GM21717 (cell line): ENCODE measurements around the gene LMF2.
A peak's percentile ranks its signal among the peaks of the same experiment; 100 is the strongest.
"Not testable (repeated sequence)": the region's sequence is repeated elsewhere in the genome, so short reads cannot be mapped to it uniquely, and the experiment has no call there.

Source experiments
- ATAC-seq: cut with Tn5 transposase; IDR thresholded peaks from one replicate; pipeline ENCODE4 v1.9.1; 2021; ENCODE audit warnings: mild to moderate bottlenecking, moderate library complexity; ENCODE audit not compliant: unreplicated experiment

LMF2 gene, protein sequence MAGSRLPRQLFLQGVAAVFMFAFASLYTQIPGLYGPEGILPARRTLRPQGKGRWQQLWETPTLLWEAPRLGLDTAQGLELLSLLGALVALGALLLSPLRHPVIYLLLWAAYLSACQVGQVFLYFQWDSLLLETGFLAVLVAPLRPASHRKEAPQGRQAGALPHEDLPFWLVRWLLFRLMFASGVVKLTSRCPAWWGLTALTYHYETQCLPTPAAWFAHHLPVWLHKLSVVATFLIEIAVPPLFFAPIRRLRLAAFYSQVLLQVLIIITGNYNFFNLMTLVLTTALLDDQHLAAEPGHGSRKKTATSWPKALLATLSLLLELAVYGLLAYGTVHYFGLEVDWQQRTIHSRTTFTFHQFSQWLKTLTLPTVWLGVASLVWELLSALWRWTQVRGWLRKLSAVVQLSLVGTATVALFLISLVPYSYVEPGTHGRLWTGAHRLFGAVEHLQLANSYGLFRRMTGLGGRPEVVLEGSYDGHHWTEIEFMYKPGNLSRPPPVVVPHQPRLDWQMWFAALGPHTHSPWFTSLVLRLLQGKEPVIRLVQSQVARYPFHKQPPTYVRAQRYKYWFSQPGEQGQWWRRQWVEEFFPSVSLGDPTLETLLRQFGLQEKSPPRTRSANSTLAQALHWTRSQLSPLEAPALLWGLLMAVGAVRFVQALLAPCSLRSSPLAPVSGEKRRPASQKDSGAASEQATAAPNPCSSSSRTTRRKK

DNA sequence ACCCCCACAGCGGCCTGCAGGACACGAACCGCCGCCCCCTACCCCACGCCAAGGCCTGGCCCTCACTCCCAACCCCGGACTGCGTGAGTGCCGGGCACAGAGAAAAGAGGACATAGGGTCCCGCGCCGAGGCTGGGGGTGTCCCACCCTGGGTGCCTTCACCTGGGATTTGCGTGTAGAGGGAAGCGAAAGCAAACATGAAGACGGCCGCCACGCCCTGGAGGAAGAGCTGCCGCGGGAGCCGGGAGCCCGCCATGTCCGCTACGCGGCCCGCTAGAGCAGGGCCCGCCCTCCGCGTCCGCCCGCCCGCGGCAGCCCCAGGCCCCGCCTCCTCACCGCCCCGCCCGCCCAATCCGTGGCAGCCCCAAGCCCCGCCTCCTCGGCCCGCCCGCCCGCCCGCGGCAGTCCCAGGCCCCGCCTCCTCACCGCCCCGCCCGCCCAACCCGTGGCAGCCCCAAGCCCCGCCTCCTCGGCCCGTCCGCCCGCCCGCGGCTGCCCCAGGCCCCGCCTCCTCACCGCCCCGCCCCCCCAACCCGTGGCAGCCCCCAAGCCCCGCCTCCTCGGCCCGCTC lies at the start of gene LMF2:
LMF2 (minus strand) TSS at position 282 of the 570 bp plus-strand sequence; CDS start at position 255, 27 bp downstream.
- ATAC-seq = peak; percentile 35

DNA sequence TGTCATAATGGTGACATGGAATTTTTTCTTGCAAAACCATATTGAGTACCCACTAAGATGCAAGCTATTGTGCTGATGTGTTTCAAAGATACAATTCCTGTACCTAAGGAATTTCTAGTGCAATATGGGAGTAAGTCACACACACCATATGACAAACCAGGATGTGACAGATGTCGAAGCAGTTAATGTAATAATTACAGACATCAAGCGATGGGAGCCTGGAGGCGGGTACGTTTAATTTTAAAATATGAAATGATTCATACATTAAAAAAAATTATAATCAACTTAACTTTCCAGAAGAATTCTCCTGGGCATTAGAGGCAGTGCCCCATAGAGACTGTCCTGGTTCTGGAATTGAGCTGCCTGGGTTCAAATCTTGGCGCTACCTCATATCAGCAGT lies 49.2 kb upstream of the LMF2 start:
- ATAC-seq = no peak

DNA sequence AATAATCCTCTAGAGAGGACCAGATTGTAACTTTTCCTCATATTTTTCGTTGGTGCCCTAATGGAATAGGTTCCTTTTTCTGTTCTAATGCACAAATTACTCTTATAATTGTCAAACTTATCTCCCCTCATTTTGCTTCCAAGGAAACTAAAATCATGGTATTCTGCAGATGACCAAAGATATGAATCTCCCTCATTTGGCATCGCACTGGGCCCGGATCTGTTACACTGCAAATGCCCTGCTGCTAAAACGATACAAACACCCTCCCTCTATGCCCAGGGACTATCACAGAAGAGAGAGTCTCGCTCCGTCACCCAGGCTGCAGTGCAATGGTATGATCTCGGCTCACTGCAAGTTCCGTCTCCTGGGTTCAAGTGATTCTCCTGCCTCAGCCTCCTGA lies 45.8 kb upstream of the LMF2 start:
- no peak for ATAC-seq

DNA sequence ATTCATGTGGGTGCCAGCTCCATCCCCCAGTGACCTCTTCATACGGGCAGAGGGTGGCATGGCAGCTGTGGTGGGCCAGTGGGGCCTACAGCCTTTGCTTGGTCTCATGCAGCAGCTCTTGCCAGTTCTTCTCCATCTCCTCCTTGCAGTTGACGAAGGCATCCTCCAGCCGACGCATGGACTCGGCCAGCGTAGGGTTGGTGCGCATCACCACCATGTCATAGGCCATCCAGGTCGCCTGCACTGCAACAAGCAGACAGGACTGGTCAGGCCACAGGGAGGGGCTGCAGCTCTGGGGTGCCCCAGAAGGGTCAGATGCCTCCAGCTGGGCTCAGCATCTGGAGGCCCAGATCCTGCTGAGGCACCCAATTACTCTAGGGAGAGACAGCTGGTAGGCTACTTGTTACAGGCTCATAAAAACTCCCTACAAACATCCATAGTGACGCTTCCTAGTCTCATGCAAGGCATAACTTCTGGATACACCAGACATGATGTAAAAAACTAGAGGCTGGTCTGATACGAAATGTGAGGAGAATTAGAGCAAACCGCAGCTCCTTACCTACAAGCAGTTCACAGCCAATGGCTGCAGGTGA lies 43.8 kb upstream of the LMF2 start:
- no peak for ATAC-seq

DNA sequence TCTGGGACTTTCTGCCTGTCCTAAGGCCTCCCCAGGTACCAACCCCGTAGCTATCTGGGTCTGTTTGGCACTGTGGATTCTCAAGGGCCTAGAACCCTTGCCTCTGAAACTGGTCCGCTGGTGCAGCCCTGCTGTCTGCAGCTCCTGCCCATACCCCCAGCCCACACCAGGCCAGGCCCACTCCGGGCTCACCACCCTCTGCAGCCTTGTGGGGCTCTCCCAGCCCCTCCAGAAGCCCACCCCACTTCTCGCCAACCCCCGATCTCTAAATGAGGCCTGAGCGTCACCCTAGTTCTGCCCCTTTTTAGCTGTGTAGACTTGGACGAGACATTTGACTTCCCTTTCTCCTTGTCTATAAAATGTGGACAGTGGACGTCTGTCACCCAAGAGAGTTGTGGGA lies 42.9 kb upstream of the LMF2 start:
- no peak for ATAC-seq

DNA sequence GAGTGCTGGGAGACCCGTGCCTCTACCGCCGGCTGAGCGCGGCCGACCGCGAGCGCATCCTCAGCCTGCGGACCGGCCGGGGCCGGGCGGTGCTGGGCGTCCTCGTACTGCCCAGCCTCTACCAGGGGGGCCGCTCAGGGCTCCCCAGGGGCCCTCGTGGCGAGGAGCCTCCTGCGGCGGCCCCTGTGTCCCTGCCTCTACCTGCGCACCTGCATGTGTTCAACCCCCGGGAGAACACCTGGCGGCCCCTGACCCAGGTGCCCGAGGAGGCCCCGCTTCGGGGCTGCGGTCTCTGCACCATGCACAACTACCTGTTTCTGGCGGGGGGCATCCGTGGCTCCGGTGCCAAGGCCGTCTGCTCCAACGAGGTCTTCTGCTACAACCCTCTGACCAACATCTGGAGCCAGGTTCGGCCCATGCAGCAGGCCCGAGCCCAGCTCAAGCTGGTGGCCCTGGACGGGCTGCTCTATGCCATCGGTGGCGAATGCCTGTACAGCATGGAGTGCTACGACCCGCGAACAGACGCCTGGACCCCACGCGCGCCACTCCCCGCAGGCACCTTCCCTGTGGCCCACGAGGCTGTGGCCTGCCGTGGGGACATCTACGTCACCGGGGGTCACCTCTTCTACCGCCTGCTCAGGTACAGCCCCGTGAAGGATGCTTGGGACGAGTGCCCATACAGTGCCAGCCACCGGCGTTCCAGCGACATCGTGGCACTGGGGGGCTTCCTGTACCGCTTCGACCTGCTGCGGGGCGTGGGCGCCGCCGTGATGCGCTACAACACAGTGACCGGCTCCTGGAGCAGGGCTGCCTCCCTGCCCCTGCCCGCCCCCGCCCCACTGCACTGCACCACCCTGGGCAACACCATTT lies 41.7 kb upstream of the LMF2 start:
- ATAC-seq = no peak

DNA sequence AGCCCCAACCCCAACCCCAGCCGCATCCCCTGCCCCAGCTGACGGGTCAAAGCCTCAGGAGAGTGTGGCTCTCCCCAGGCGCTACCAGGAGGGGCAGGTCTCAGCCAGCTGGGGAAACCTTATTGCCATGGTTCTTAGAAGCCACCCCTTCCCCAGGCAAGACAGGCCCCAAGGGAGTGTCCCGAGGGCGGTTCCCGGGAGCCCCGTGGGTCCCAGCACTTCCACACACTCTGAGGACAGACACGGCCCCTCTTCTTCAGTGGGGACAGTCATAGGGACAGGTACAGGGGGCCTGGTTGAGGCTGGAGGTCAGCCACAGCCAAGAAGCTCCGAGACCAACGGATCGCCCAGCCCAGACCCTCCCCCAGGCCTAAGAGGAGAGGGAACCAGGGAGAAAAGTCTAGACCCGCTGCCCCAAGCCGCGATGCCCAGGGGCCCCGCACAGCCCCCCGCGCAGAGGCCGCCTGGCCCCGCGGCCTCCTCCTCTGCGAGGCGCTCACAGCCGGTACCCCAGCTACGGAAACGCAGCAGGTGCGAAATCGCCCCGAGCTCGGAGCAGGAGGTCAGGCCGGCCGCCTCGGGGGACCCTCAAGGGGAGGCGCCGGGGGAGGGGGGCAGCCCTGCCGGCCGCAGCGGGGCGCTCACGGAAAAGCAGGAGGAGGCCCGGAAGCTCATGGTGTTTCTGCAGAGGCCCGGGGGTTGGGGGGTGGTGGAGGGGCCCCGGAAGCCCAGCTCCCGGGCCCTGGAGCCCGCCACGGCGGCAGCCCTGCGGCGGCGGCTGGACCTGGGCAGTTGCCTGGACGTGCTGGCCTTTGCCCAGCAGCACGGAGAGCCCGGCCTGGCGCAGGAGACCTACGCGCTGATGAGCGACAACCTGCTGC lies 40.8 kb upstream of the LMF2 start:
- ATAC-seq = no peak

DNA sequence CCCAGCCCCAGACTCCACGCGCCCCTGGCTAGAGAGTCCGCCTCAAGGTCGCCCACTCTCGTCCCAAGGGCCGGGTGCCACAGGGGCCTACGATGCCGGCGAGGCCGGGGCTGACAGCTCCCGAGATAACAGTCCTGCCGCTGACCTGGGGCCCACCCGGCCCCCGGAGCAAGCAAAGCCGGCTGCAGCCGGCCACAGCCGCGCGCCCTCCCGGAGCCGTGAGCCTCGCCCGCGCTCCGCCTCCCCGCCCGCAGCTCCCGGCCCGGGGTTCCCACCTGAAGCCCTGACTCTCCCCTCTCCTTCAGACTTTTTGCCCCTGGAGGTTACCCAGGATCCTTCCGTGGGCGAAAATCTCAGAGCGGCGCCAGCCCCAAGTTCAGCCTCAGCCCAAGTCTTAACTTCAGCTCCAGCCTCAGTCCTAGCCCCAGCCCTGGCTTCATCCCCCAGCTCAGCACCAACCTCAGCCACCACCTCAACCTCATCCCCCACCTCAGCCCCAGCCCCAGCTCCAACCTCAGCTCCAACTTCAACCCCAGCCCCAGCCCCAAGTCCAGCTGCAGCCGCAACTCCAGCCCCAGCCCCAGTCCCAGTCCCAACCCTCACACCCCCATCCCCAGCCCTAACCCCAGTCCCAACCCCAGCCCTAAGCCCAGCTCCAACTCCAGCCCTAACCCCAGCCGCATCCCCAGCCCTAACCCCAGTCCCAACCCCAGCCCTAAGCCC lies 39.9 kb upstream of the LMF2 start:
- ATAC-seq = no peak

DNA sequence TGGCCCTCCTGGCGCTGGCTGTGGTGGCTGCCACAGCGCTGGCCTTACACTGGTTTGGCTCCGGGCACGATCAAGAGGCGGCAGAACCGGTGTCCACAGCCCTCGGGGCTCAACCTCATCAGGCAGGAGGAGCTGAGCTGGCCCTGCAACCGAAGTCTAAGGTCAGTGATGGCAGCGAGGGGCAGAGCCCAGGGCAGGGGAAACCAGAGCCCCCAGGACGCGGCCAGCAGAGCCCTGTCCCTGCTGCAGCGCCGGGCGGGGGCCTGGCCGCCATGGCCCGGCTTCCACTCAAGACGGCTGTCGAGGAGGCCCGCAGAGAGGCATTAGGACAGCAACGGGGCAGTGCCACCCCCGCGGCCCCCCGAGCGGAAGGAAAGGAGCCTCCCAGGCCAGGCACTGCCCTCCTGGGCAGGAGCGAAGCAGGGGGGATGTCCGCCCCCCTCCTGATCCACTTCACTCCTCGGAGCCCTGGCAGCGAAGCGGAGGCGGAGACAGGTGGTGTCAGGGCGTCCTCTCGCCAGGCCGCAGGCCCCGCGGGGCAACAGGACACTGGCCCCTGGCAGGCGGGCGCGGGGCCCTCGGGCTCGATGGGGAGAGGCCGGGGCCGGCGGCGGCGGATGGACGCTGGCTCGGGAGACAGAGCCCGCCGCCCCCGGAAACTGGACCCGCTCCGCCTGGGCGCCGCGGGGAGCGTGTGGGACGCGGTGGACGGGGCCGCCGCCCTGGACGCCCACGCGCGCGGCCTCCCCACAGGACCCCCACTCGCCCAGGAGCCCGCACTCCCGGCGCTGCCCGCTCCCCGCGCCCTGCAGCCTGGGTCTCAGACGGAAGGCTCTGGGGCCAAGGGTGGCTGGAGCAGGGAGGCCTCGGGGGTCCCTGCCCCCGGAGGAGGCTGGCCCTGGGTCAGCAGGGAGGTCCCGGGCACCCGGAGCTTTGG lies 39.1 kb upstream of the LMF2 start:
- ATAC-seq = no peak

DNA sequence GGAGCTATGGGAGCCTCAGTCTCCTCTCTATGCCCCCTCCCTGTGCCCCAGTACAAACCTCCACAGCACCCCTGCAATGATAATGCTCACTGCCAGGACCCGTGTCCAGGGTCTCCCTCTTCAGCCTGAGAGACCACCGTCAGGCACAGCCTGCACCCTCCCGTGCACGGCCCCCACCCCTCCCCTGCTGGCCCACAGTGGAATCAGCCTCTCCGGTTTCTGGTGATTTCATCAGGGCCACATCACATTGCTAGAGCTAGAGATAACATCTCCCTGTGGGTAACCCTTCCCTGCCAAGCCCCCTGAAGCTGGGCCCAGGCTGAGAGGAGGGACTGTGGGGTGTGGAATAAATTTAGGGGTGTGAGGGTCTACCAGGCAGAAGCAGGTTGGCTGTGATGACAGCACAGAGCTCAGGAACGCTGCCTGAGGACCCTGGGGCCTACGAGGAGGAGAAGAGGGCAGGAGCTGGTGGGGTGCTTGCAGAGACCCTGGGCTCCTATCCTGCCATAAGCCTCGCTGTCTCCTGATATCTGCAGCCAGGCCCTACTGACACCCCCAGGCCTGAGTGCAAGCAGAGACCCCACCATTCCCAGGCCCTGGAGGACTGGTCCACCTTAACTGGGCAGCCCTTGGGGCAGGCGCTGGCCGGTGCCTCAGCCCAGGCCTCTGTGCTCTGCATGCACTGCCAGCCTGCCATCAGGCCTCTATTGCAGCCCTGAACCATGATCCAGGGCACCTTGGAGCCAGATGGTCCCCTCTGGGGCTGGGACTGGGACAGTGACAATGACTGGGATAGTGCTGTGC lies 38.2 kb upstream of the LMF2 start, which contains the start of gene KLHDC7B:
KLHDC7B (plus strand) TSS at position 378 of the 804 bp plus-strand sequence; CDS start at position 723, 345 bp downstream.
- no peak for ATAC-seq

DNA sequence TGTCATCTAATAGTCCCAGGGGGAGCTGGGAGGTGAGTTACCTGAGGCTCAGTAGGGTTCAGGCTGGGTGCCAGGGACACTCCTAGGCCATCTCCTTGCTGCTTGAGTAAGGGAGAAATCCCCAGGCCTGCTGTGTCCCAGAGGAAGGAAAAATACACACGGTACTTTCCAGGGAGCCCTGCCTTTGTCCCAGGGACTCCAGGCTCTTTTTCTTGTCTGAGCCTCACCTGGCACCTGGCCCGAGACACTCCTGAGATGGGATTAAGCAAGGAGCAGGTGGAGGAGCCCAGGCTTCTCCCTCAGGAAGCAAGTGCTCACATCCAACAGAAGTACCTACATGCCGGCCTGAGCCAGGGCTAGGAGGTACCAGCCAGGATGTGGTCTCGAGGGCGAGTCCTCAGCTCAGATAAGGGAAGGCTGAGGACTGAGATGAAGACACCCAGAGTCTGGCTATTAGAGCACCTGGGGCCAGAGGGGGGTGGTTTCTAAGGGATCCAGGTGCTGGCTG lies 37.3 kb upstream of the LMF2 start:
- ATAC-seq = no peak

DNA sequence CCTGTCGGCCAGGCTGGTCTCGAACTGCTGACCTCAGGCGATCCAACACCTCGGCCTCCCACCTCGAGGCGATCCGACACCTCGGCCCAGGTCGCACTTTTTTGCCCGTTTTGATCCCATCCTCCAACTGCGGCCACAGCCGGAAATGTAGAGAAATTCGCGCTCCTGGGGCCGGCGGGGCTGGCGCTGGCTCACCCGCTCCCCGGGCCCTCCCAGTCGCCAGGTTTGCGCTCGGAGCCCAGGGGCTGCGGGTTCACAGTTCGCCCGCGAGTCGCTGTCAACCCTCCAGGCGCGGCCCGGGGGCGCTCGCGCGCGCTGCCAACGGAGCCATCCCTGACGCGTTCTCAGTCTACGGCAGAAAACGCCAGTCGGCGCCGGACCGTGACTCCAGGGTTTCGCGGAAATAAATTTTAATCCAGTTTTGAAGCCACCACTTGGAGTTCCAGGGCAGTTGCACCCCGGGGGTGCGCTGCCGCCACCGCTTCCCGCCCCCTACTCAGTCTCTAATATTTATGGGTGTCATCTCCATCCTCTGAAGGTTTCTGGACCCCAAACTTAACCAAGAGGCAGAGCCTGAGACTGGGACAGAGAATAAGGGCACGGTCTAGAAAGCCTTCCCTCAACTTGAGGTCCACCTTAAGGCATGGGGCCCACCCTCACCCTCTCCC lies 36.7 kb upstream of the LMF2 start:
- ATAC-seq = no peak

DNA sequence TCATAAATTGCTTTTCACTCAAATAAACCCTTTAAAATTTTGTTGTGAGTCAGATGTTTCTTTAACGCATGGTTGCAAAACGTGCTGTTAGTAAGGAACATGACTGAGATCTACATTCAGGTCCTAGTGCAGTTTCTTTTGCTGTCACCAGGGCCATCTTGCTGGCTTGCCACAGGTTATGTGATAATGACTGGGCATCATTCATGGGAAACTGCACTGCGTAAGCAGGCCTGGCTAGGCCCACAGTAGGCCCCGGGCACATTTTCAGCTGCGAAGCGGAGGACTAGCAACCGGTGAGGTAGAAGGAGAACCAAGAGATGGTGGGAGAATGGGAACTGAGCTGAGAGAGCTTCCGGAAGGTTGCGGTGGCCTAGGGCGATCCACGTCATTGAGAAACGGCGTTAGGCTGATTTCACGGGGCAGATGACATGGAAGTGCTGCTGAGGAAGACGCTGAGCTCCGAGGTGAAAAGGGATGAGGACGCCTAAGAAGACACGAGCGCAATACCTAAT lies 35.0 kb upstream of the LMF2 start:
- ATAC-seq = peak; percentile 24

DNA sequence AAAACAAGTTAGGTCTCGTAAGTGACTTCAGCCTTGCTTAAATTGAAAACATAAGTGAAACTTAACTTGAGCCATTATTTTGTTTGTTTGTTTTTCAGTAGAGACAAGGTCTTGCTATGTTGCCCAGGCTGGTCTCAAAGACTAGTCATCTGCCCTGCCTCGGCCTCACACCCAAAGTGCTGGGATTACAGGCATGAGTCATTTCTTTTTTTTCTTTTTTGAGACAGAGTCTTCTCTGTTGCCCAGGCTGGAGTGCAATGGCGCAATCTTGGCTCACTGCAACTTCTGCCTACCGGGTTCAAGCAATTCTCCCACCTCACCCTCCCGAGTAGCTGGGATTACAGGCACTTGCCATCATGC lies 34.1 kb upstream of the LMF2 start:
- not testable (repeated sequence) for ATAC-seq

DNA sequence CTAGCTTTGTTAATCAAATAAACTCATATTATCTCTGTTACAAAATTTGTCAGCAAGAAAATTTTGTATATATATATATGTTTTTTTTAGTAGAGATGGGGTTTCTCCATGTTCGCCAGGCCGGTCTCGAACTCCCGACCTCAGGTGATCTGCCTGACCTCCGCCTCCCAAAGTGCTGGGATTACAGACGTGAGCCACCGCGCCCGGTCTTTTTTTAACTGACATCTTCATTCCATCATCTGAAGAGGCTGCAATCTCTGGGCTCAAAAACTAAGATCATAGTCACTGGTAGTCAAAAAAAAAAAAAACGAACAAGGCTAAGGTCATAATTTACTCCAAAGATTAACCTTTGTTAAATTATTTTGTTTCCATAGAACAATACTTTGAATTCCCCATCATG lies 32.9 kb upstream of the LMF2 start:
- ATAC-seq = no peak

DNA sequence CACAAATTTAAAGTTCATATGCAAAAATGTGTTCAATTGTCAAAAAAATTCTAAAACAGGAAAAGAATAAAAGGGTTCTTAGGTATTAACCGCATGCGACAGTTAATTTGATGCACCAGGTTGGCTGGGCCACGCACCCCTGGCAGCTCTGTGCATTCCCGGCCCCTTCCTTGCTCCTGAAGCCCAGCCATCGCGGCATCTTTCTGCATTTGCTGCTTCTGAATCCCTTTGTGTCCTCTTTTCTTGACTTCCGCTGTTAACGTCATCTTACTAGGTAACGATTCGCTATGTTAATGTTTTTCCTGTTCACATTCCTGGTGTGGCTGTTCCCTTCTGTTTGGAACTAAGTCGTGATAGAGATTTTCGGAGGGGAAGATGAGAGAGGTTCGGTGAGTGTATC lies 30.3 kb upstream of the LMF2 start:
- no peak for ATAC-seq
